ENCODE data around the gene SAYSD1. TPM values are rescaled to one million over a fixed set of nuclear protein-coding genes. Genes with fewer than 3 reads are reported as not detected.

Gene SAYSD1
- total and polyA plus RNA-seq, 9 of the 15 experiments (the other 6 are each of a cell fraction or from before 2014, with no cell fraction given), result 3.5 to 19.1 (median 12.4) TPM

DNA sequence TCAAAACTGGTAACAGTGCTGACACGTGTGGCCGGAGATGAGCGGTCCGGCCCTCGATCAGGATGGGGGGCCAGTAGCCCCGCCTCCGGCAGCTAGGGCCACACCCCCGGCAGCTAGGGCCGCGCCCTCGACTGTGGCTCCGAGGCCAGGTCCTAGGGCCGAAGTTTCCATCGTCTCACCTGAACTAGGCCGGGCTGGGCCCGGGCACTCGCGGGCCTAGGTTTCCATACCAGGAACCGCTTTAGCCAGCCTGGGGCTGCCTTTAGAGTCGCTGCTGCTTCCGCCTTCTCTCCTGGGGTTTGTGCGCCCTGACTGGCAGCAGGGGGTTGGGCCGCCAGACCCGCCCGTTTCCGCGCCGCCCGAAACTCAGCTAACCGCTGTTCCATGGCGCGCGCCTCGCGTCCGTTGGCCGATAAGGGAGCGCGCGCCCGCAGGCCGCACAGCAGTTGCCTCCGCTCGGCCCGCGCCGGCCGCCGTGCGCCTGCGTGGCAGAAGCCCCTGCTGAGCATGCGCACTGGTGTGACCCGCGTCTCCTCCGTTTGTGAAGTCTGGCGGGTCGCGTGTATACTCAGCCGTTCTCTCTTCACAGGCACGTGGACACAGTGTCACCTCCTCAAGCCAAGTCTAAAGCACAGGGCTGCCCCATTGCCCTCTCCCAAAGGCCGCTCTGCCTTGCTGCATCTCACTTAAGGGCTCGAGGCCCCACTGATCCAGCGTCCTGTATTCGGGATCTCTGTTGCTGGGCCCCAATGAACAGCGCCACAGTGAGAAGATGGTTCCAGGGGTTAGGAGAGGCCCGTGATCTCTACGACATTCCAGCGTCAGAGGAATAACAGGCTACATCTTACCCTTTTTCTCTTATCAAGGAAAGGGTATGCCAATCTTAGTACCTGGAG lies at the start of gene SAYSD1 (continued):
- TF ChIP-seq, protein P1, sequence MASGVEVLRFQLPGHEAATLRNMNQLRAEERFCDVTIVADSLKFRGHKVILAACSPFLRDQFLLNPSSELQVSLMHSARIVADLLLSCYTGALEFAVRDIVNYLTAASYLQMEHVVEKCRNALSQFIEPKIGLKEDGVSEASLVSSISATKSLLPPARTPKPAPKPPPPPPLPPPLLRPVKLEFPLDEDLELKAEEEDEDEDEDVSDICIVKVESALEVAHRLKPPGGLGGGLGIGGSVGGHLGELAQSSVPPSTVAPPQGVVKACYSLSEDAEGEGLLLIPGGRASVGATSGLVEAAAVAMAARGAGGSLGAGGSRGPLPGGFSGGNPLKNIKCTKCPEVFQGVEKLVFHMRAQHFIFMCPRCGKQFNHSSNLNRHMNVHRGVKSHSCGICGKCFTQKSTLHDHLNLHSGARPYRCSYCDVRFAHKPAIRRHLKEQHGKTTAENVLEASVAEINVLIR (CRISPR knock-in tag; IDR thresholded peaks at IDR 0.05), result no peak
- no peak for TF ChIP-seq CSDE1 (IDR thresholded peaks at IDR 0.05)
- no peak for TF ChIP-seq ZNF41 (CRISPR knock-in tag; conservative IDR thresholded peaks at IDR 0.05)
- TF ChIP-seq HSF4 (CRISPR knock-in tag; IDR thresholded peaks at IDR 0.05; ENCODE audit: borderline replicate concordance), result peak; percentile 50
- peak; percentile 56; the same call in 1 of the 2 replicates for TF ChIP-seq HLTF (IDR thresholded peaks at IDR 0.05)
- TF ChIP-seq, protein P2, sequence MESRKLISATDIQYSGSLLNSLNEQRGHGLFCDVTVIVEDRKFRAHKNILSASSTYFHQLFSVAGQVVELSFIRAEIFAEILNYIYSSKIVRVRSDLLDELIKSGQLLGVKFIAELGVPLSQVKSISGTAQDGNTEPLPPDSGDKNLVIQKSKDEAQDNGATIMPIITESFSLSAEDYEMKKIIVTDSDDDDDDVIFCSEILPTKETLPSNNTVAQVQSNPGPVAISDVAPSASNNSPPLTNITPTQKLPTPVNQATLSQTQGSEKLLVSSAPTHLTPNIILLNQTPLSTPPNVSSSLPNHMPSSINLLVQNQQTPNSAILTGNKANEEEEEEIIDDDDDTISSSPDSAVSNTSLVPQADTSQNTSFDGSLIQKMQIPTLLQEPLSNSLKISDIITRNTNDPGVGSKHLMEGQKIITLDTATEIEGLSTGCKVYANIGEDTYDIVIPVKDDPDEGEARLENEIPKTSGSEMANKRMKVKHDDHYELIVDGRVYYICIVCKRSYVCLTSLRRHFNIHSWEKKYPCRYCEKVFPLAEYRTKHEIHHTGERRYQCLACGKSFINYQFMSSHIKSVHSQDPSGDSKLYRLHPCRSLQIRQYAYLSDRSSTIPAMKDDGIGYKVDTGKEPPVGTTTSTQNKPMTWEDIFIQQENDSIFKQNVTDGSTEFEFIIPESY (CRISPR knock-in tag; IDR thresholded peaks at IDR 0.05), result peak; percentile 89
- TF ChIP-seq NFATC3 (IDR thresholded peaks at IDR 0.05), result no peak
- TF ChIP-seq TAF15 (IDR thresholded peaks at IDR 0.05; ENCODE audit: low read depth, low read length), result no peak
- peak; percentile 60; the same call in 1 of the 2 replicates for TF ChIP-seq ETV5 (CRISPR knock-in tag; IDR thresholded peaks at IDR 0.05; ENCODE audit: low read depth)
- TF ChIP-seq KLF16 (IDR thresholded peaks at IDR 0.05), result no peak
- no peak for TF ChIP-seq KAT2B (IDR thresholded peaks at IDR 0.05; ENCODE audit: low read depth, low read length)
- 0 out of 2 replicates have a peak, but pooled peaks have one; percentile 20 for TF ChIP-seq NFE2 (IDR thresholded peaks at IDR 0.05; ENCODE audit: low read depth)
- TF ChIP-seq CHCHD3 (CRISPR knock-in tag; IDR thresholded peaks at IDR 0.05), result no peak
- no peak for TF ChIP-seq EZH2 (IDR thresholded peaks at IDR 0.05; ENCODE audit: borderline replicate concordance, low read depth, low read length)
- no peak for TF ChIP-seq TCFL5 (CRISPR knock-in tag; conservative IDR thresholded peaks at IDR 0.05)
- TF ChIP-seq, protein P3, sequence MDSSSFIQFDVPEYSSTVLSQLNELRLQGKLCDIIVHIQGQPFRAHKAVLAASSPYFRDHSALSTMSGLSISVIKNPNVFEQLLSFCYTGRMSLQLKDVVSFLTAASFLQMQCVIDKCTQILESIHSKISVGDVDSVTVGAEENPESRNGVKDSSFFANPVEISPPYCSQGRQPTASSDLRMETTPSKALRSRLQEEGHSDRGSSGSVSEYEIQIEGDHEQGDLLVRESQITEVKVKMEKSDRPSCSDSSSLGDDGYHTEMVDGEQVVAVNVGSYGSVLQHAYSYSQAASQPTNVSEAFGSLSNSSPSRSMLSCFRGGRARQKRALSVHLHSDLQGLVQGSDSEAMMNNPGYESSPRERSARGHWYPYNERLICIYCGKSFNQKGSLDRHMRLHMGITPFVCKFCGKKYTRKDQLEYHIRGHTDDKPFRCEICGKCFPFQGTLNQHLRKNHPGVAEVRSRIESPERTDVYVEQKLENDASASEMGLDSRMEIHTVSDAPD (CRISPR knock-in tag; IDR thresholded peaks at IDR 0.05), result no peak
- TF ChIP-seq, protein P4, sequence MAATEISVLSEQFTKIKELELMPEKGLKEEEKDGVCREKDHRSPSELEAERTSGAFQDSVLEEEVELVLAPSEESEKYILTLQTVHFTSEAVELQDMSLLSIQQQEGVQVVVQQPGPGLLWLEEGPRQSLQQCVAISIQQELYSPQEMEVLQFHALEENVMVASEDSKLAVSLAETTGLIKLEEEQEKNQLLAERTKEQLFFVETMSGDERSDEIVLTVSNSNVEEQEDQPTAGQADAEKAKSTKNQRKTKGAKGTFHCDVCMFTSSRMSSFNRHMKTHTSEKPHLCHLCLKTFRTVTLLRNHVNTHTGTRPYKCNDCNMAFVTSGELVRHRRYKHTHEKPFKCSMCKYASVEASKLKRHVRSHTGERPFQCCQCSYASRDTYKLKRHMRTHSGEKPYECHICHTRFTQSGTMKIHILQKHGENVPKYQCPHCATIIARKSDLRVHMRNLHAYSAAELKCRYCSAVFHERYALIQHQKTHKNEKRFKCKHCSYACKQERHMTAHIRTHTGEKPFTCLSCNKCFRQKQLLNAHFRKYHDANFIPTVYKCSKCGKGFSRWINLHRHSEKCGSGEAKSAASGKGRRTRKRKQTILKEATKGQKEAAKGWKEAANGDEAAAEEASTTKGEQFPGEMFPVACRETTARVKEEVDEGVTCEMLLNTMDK (IDR thresholded peaks at IDR 0.05; ENCODE audit: borderline replicate concordance, insufficient read depth, low read depth, low read length, poor library complexity, severe bottlenecking), result no peak
- TF ChIP-seq, protein P5, sequence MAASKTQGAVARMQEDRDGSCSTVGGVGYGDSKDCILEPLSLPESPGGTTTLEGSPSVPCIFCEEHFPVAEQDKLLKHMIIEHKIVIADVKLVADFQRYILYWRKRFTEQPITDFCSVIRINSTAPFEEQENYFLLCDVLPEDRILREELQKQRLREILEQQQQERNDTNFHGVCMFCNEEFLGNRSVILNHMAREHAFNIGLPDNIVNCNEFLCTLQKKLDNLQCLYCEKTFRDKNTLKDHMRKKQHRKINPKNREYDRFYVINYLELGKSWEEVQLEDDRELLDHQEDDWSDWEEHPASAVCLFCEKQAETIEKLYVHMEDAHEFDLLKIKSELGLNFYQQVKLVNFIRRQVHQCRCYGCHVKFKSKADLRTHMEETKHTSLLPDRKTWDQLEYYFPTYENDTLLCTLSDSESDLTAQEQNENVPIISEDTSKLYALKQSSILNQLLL (CRISPR knock-in tag; IDR thresholded peaks at IDR 0.05; ENCODE audit: borderline replicate concordance), result no peak
